Activated T-helper 1 cell treated with Interleukin-2 at 50 U/mL for 16 hours (primary cell): ENCODE data around the gene UBASH3A.
"Not testable (repeated sequence)": the region's sequence is repeated elsewhere in the genome, so short reads cannot be mapped to it uniquely, and the experiment has no call there.

ENCODE experiments used
- DNase-seq: peaks from one replicate; pipeline ENCODE4 v3.0.0-alpha.2; 2020; ENCODE audit warnings: low read depth

UBASH3A gene

DNA sequence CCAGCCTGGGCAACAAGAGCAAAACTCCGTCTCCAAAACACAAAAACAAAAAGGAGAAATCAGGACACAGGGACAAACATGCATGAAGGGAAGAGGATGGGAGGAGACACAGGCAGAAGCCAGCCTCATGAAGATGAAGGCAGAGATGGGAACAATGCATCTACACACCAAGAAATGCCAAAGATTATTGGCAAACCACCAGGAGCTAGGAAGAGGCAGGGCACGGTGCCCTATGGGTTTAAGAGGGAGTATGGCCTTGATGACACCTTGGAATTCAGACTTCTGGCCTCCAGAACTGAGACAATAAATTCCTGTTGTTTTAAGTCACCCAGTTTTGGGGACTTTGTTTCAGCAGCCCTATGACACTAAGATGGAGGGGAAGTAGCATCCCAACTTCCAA, 13.0 kb upstream of the UBASH3A start:
- no peak for DNase-seq

DNA sequence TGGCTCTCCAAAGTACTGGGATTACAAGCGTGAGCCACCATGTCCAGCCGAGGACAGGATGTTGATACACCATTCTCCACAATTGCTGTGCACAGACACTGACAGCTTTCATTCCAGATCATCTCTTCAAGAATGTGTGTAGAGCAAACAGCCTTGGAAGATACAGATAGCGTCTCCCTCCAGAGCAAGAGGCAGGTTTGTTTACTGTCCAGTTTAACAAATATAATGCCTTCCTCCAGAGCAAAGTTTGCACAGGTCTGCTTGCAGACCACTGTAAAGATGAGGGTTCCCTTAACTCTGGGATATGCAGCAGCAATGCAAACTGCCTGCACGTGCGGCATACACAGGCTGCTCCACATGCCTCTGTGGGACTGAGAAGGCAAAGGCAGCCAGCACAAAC, 12.4 kb upstream of the UBASH3A start:
- DNase-seq: no peak

DNA sequence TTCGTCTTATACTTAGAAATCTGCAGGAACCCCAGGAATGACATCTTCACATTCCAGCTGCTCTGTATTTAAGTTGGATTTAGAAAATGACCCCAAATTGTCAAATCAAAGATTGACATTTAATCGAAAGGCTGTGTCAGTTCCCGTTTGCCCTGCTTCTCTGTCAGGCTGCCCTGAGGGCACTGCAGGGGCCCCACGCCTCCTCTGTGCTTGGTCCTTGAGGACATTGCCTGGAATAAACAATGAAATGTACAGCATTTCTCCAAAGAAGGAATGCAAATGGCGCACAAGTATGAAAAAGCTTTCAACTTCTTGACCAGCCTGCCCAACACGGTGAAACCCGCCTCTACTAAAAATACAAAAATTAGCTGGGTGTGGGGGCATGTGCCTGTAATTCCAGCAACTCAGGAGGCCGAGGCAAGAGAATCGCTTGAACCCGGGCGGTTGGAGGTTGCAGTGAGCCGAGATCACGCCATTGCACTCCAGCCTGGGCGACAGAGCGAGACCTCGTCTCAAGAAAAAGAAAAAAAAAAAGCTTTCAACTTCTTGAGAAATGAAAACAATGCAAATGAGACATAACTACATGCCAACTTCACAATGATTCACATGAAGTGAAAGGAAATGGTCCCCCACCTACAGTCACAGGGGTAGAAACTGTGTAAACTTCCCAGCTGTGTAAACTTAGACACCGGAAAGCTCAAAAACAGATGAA, 10.8 kb upstream of the UBASH3A start:
- DNase-seq: no peak

DNA sequence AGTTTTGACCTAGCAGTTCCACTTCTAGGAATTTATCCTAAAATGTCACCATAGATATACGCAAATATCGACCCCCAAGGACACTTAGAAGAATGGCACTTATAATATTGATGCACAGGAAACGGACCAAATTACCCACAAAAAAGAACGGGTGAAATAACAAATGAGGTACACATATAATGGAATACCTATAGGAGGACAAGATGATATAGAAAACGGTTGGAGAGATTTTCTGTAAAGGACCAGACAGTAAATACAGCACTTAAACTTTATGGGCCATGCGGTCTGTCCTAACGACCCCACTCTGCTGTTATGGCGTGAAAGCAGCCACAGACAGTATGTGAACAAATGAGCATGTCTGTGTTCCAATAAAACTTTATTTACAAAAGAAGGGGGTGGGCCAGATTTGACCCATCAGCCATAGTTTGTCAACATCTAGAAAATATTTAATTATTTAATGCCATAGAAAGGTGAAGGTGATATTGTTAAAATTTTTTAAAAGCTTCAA, 10.2 kb upstream of the UBASH3A start:
- no peak for DNase-seq

DNA sequence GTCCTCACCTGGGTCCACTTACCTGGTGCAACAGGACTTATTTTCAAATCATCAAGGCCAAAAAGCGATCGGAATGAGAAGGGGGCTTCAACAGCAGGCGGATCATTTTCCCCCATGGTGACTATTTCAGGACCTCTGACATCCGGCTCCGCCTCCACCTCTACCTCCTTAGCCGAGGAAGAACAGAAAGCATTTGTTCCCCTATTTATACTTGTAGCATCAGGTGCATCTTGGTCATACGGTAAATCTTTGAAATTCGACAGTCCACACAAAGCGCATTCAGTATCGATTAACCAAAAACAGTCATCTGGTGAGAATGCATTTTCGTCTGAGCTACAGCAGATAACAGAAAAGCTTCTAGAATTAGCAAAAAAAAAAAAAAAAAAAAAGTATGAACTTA, 8.4 kb upstream of the UBASH3A start:
- DNase-seq: no peak

DNA sequence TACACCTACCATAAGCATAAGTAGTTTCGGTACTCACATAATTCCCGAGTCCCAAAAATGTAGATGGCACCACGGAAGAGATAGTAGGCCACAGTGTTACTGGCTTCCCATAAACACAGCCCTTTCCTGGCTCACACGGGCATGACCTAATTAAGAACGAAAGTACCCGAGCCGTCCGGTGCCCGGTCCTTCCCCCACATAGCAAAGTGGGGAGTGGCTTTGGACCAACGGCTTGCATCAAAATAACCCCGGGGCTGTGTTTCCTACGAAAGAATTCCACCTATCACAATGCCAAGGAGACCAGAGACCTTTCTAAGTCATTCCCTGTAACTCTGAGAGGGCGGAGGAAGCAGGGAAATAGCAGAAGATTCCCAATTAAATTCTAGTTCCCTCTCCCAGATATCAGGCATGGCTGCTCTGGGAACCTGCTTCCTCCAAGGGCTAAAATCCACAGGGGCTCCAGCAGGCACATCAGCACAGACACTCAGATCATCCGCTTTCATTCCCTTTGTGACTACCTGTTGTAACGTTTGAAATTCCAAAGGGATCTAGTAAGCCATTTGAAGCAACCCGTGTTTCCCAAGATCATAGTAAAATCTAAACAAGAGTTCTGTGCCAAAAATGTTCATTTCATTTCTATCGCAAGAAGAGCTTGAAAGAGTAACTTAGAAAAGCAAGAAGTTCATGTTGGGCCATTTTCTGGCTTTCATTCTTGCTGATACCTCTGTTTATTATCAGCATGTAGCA, 7.6 kb upstream of the UBASH3A start, which contains the start of gene TMPRSS3:
Gene TMPRSS3 (minus strand): TSS at position 148 of the 747 bp plus-strand sequence. CDS start 635 bp downstream, outside the sequence.
- no peak for DNase-seq

DNA sequence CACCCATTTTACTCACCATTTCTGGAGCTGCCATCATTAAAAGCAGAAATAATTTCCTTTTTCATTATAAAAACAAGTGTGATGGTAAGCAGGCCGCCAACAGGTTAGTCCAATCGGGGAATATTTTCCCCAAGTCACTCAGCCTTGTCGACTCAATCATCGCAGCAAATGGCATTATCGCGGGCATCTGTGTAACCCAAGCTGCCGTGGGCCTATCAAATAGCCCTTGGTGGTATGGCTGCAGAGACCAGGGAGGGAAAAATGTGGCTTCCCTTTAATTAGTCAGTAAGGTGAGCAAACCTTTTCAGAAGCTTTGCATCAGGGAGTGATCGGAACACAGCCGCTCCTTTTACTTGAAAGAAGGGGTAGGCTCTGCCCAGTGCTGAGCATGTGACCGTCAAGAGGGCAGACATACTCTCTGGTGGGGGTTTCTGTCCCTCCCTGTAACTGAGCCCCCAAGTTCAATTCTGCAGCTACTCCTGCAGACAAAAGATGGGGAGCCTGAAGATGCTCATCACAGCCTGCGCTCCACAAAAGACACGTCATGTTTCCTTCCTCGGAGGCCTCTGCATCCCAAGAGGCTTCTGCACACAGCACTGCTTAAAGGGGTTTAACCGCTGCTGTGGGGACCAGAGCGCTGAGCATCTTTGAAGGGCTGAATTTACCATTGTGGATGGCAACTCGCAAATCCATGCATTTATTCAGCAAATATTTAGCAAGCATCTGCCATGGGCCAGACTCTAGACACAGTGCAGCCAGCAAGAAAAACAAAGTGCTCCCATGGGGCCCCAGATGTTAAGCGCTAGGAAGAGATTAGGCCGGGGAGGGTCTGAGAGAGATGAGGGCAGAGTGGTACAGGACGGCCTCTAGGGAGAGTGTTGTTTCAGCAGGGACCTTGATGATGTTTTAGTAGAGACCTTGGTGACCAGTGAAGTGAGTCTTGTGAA, 6.6 kb upstream of the UBASH3A start:
- DNase-seq: no peak

DNA sequence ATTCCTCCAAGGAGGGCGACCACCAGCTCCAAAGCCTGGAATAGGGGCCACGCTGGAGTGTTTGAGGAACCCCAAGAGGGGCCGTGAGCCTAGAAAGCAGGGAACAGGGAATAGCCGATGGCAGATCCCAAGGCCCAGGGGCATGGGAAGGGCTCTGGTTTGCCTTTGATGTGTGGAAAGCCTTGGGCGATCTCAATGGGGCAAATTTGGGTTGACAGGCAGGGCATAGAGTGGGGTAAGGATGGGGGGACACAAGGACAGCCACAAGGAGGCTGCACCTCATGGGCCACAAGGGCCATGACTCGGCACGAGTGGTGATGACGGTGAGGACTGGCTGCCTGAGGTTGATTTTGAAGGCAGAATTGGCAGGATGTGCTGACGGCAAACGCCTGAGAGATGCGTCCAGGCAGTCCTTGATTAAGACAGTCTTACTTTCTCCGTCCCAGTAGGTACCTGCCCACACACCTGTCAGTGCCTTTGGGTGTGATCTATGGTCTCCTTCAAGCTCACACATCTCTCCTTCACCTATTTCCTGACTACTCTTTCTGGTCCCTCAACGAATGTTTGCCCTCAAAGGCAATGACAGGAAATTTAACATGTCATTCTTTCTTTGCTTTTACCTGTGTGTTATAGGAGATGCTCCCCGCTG, 5.8 kb upstream of the UBASH3A start:
- DNase-seq: no peak

DNA sequence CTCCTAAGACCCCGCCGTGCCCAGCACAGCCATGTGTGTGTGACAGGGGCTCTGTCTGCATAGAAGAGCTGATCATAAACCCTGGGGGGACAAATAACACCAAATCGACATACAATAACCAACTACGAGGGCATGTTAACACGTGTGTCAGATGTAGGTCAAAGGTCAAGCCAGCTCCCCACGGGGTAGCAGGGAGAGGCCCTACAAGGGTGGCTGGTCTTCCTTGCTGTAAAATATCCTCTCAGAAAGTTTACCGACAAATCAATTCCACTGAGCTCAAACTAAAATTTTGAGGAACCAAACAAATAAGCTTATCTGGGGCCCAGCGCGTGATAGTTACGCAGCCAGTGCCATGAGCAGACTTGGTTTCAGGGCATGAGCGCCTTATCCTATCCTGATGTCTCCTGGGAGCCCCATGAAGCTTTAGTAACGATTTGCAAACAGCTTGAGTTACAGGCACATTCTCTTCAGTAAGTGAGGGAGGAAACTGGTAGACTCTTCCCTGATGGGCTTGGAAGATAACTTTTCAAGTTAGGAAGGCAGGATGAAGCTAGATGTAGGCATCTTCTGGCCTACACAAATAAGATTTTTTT, 5.2 kb upstream of the UBASH3A start:
- DNase-seq: no peak

DNA sequence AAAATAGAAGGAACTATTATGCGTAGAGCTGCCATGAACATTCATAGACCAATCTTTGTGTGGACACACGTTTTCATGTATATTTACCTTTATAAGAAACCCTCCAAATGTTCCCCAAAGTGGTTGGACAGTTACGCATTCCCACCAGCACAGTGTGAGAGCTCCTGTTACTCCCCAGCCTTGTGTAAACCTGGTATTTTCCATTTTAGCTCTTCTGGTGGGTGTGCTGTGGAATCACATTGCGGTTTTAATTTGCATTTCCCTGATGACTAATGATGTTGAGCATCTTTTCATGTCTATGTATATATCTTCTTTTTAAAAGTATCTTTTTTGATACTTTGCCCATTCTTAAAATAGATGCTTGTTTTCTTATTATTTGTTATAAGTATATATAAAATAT, 3.2 kb upstream of the UBASH3A start:
- no peak for DNase-seq

DNA sequence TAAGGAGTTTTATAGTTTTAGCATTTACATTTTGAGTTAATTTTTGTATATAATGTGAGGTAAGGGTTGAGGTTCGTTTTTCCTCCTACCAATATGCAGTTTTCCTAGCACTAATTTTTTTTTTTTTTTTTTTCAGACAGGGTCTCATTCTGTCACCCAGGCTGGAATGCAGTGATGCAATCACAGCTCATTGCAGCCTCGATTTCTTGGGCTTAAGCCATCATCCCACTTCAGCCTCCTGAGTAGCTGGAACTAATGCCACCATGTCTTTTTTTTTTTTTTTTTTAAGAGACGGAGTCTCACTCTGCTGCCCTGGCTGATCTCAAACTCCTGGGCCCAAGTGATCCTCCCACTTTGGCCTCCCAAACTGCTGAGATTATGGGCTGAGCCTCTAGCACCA, 2.5 kb upstream of the UBASH3A start:
- no peak for DNase-seq

DNA sequence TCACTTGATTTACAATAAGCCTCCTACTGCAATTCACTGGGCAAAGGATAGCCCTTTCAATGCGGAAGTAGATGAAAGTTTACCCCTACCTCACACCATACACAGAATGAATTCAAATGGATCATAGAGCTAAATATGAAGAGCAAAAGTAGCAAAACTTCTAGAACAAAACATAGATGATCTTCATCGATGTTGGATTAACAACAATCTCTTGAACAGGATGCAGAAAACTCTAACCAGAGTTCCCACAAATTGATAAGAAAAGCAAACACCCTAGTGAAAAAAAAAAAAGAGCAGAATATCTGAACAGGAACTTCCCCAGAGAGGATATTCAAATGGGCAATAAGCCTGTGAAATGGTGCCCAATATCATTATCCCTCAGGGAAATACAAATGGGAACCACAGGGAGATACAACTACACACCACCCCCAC, 1.9 kb upstream of the UBASH3A start:
- DNase-seq: no peak

DNA sequence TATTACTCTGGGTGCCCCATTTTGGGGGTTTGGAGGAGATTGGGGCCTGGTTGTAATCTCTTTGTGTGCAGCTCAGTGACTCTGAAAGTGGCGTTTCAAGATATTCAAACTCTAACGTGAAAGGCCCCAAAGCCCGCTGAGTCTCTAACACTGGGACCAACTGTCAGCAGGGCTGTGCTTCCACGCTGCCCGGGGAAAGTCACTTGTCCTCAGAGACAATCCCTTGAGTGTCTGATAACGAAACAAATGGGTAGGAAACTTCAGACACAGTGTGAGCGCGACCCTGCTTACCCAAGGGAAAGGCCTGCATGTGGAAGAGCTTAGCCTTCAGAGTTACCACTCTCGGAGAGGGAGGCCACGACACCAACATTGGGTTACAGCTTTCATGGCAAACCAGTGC, 837 bp downstream of the UBASH3A start:
- DNase-seq: no peak

DNA sequence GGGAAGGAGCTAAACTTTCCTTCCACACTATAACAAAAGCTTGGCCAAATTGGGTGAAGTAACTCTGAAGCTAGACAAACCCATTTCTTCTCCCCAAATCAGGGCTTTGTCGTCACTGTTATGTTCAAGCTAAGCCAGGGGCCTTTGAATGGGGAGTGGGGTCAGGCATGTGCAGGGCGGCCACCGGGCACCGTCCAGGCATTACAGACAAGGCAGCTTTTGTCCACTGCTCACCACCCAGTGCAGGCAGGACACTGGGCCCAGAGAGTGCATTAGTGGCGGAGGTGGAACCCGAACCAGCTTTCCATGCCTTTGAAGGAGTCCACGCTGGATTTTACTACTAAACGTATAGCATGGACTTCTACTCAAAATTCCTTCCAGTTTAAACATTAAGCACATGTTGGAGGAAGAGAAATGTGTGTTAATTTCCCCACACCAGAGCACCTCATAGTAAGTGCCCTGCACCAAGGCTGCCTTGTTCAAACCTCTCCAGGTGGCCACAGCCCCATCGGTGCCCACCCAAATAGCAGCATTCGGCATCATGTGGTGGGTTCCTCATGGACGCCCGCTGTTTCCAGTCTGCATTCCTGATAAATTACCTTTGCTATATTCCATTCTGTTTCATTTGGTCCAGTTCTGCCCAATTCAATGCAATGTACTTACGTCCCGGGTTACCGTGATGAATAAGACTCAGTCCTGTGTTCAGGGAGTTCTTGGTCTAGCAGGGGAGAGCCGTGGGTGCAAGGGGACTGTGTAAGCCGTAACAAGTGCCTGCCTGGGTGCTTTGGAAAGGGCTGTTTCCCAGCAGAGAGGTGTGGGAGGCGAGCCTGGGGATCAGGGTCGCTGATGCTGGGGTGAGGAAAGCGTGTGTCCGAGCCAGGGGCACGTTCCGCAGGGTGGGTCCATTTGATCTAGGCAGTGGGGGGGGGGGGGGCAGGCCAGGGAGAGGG, 1.6 kb downstream of the UBASH3A start:
- no peak for DNase-seq

DNA sequence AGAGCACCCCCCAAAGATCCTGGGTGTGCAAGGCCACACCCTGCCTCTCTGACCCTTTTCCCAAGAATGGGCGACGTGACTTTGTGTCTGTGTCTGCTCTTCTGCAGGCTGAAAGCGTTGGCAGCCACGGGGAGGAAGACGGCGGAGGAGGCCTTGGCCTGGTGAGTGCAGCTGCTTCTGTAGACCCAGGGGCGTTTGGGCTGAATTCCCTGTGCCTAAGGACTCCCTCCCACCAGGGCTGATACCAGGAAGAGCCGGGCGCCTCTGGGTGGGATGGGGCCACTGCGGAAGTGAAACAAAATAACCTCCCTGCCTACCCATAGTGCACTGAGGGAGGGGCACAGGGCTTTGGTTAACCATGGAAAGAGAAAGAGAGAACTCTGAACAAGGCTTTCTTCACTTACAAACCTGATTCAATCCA, 2.5 kb downstream of the UBASH3A start:
- no peak for DNase-seq

DNA sequence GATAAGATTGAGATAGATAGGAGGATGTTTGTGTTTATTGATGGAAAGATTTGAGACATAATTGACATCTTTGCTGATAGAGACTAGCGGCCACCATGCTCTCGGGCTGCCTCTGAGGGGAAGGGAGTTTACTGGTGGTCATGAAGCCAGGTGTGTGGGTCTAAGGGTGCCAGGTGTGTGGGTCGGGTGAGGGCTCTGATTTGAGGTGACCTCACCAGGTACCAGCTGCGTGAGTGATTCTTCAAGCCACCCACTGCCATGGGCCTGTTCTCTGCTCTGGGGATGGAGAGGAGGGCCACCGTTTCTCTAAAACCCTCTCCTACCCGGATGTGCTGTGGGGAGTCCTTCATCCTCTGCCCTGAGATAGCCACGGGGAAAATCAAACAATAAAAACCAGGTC, 3.2 kb downstream of the UBASH3A start:
- no peak for DNase-seq

DNA sequence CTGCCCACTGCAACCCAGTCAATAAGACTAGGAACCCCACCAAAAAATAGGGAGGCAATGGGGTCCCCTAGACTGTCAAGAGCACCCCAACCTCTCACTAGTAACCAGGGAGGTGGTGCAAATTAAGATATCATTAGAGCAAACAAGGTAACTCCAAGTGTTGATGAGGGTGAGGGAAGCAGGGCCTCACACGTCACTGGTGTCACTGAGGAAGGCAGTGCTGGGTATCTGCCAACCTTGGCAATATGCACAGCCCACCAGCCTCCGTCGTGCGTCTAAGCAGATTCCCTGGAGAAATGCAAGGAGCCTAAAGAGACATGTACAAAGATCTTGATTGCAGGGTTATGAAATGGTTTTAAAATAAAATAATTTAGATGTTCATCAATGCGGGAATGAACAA, 3.8 kb downstream of the UBASH3A start:
- DNase-seq: no peak

DNA sequence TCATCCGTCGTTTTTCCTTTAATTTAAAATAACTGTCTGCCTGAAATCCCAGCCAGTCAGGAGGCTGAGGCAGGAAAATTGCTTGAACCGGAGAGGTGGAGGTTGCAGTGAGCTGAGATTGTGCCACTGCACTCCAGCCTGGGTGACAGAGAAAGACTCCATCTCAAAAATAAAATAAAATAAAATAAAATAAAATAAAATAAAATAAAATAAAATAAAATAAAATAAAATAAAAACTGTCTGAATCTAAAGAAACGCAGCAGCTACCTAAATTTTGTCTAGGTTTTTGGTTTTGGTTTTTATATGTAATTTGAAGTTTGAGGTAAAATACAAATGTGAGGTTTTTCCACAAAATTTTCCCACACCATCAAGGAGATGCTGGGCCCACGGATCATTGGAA, 5.0 kb downstream of the UBASH3A start:
- not testable (repeated sequence) for DNase-seq

DNA sequence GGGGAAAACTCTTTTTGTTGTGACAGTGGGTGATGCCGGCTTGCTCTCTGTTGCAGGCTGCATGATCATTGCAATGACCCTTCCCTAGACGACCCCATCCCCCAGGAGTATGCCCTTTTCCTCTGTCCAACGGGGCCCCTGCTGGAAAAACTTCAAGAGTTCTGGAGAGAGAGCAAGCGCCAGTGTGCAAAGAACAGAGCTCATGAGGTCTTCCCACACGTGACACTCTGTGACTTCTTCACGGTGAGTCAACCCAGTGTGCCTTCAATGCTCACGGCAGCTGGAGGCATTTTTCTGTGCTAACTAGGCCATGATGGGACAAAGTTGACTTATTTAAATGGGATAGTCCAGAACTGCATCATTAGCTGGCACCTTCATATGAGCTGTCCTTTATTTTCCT, 5.7 kb downstream of the UBASH3A start:
- no peak for DNase-seq

DNA sequence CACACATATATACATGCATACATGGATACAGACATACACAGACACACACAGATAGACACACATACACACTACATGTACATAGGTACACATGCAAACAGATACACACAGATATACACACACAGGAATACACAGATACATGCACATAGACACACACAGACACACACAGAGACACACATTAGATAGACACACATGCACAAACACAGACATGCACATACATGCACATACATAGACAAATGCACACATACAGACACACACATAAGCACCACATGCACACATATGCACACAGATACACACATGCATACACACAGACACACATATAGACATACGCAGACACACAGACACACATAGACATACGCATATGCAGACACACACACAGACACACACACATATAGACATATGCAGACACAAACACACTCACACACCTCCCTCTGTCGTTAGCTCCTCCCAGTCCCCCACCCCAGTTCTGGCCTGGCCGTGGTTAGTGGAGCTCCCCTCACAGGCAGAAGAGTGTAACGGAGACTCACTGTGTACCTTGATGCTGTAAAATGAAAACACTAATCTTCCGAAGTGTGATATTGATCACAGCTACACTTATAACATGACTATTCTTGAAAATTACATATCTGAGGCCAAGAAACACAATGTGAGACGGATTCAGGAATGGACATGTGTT, 7.6 kb downstream of the UBASH3A start:
- no peak for DNase-seq
